Measurements from ENCODE around the gene PIK3C2G.

DNA sequence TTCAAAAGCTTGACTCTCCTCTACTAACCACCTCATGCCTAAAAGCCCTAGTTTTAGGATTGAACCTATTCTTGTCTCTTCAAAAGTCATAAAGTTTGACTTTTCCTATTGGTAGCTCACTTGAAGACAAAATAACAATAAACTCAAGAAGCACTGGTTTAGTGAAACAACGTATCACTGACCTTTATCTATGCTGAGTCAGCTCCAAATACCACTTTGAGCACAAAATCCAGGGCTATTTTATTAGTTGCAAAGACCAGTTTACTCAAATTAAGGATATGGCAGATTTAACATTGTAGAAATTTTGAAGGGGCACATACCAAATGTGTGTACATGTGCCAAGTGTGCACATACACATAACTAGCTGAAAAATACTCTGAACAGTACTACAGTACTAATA lies 45.0 kb downstream of the PIK3C2G start:
- TF ChIP-seq, protein P1, sequence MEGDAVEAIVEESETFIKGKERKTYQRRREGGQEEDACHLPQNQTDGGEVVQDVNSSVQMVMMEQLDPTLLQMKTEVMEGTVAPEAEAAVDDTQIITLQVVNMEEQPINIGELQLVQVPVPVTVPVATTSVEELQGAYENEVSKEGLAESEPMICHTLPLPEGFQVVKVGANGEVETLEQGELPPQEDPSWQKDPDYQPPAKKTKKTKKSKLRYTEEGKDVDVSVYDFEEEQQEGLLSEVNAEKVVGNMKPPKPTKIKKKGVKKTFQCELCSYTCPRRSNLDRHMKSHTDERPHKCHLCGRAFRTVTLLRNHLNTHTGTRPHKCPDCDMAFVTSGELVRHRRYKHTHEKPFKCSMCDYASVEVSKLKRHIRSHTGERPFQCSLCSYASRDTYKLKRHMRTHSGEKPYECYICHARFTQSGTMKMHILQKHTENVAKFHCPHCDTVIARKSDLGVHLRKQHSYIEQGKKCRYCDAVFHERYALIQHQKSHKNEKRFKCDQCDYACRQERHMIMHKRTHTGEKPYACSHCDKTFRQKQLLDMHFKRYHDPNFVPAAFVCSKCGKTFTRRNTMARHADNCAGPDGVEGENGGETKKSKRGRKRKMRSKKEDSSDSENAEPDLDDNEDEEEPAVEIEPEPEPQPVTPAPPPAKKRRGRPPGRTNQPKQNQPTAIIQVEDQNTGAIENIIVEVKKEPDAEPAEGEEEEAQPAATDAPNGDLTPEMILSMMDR (IDR thresholded peaks at IDR 0.05) = no peak
- no peak for TF ChIP-seq POLR2A (IDR thresholded peaks at IDR 0.05)

Measured in testis (tissue), 2 donors.